Kidney (tissue), 14 donors: ENCODE data around the gene AKAP13. TPM values are rescaled to one million over a fixed set of nuclear protein-coding genes. Genes with fewer than 3 reads are reported as not detected.

Experiments used
- DNase-seq, 5 donors: peaks; one replicate each; pipeline ENCODE4 v3.0.0-alpha.2; 2013 to 2020
- FAIRE-seq: peaks from 2 replicates; lab custom pipeline; 2012; peaks lifted over from hg19 to GRCh38; lab: Jason Lieb, UNC
- H3K27ac ChIP-seq, 2 donors: one replicate each; pipeline ENCODE4 v1.7.0; 2013; ENCODE audit warnings: low read depth in 2 of 2, low read length in 2 of 2, inconsistent platforms in 1 of 2
- H3K27me3 ChIP-seq: one replicate; pipeline ENCODE4 v1.7.1; 2013; ENCODE audit warnings: low read length, inconsistent platforms; ENCODE audit not compliant: control insufficient read depth, insufficient read depth
- H3K36me3 ChIP-seq, 3 donors: one replicate each; pipeline versions ENCODE4 v1.7.0 to v1.7.1; 2013; ENCODE audit warnings: low read length in 3 of 3, control low read depth in 1 of 3, inconsistent platforms in 1 of 3; ENCODE audit not compliant: insufficient read depth in 3 of 3, control insufficient read depth in 2 of 3
- H3K4me1 ChIP-seq, 3 donors: one replicate each; pipeline versions ENCODE4 v1.7.0 to v1.7.1; 2013; ENCODE audit warnings: low read length in 3 of 3, inconsistent platforms in 1 of 3, low read depth in 1 of 3; ENCODE audit not compliant: control insufficient read depth in 2 of 3, insufficient read depth in 2 of 3
- H3K4me3 ChIP-seq, 3 donors: one replicate each; pipeline versions ENCODE4 v1.7.0 to v1.8.1; 2013; ENCODE audit warnings: low read length in 3 of 3, control low read depth in 1 of 3, inconsistent platforms in 1 of 3
- H3K9ac ChIP-seq, 3 donors: one replicate each; pipeline versions ENCODE4 v1.7.0 to v1.7.1; 2013; ENCODE audit warnings: low read length in 3 of 3, control low read depth in 1 of 3, inconsistent platforms in 1 of 3
- H3K9me3 ChIP-seq, 3 donors: one replicate each; pipeline versions ENCODE4 v1.7.0 to v1.7.1; 2013; ENCODE audit warnings: low read length in 3 of 3, control low read depth in 1 of 3, inconsistent platforms in 1 of 3; ENCODE audit not compliant: control insufficient read depth in 2 of 3, insufficient read depth in 1 of 3
- intact Hi-C: fragments of 100-400 bp; cut with DNase I; formaldehyde crosslinking; loops from one replicate; pipeline ENCODE4 v1.11.1; 2022
- polyA plus RNA-seq: library from polyadenylated mRNA; stranded (reverse); fragments of 350-450 nt; fragmentation: Illumina TruSeq; extraction: RNeasy Lipid Tissue Mini Kit (QIAGEN cat#74804); gene quantifications from one replicate; pipeline ENCODE4 v1.2.3, GENCODE V29; 2014; ENCODE audit warnings: low read depth, low replicate concordance; ENCODE audit not compliant: insufficient read depth
- total RNA-seq: library from RNA; stranded (reverse); fragmentation: NEBNext Ultra II Directional; extraction: Animal tissue kit (Norgen Biotek cat#: 25700); gene quantifications from one replicate; pipeline ENCODE4 v1.2.1, GENCODE V29; 2021
- TF ChIP-seq, protein P1 (sequence below): IDR thresholded peaks from 3 replicates; pipeline ENCODE4 v1.5.1; 2012; ENCODE audit warnings: mild to moderate bottlenecking, moderate library complexity, borderline replicate concordance; ENCODE audit not compliant: insufficient read depth; ENCODE audit errors: extremely low read depth
- donor health status: control.
- donor health status: control.
- donor health status: control.
- donor health status: control.
- donor health status: control.
- donor health status: DM: yes; HTN: yes; CAD: no.
- donor health status: Normal renal cell carcinoma (clear cell type).

AKAP13 gene
- total and polyA plus RNA-seq, 2 donors from 2014 or later = 18.8 to 174 TPM

DNA sequence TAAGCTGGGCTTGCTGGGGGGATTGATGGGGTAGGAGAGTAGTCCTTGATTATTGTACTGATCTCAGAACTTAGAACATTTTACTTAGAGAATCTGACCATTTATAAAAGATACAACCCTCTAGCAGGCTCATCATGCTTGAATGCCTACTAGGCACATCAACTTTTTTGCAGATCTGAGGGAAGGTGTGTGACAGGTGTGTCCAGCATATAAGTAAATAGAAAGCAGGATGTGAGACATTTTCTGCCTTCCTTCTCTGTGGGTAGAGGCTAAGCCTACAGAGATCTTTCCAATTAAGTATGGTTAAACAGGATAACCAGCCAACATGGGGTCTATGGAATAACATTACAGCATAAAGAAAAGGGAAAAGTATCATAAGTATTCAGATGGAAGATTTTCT lies 159.1 kb downstream of the AKAP13 start:
- DNase-seq = no peak
- Histone ChIP-seq H3K9me3 (no peaks in the 10 kb centered on the region), H3K27ac (no peak overlapping the region), H3K4me3 (no peak overlapping the region), H3K27me3 (no peaks in the 10 kb centered on the region), H3K9ac (no peak overlapping the region), H3K36me3 (no peaks in the 10 kb centered on the region), H3K4me1 (peaks cover 0 to 7% (median 0%) of the 10 kb centered on the region in 3 donors)
- TF ChIP-seq, protein P1, sequence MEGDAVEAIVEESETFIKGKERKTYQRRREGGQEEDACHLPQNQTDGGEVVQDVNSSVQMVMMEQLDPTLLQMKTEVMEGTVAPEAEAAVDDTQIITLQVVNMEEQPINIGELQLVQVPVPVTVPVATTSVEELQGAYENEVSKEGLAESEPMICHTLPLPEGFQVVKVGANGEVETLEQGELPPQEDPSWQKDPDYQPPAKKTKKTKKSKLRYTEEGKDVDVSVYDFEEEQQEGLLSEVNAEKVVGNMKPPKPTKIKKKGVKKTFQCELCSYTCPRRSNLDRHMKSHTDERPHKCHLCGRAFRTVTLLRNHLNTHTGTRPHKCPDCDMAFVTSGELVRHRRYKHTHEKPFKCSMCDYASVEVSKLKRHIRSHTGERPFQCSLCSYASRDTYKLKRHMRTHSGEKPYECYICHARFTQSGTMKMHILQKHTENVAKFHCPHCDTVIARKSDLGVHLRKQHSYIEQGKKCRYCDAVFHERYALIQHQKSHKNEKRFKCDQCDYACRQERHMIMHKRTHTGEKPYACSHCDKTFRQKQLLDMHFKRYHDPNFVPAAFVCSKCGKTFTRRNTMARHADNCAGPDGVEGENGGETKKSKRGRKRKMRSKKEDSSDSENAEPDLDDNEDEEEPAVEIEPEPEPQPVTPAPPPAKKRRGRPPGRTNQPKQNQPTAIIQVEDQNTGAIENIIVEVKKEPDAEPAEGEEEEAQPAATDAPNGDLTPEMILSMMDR = no peak
- no peak for FAIRE-seq
- intact Hi-C loops = no loop called here

DNA sequence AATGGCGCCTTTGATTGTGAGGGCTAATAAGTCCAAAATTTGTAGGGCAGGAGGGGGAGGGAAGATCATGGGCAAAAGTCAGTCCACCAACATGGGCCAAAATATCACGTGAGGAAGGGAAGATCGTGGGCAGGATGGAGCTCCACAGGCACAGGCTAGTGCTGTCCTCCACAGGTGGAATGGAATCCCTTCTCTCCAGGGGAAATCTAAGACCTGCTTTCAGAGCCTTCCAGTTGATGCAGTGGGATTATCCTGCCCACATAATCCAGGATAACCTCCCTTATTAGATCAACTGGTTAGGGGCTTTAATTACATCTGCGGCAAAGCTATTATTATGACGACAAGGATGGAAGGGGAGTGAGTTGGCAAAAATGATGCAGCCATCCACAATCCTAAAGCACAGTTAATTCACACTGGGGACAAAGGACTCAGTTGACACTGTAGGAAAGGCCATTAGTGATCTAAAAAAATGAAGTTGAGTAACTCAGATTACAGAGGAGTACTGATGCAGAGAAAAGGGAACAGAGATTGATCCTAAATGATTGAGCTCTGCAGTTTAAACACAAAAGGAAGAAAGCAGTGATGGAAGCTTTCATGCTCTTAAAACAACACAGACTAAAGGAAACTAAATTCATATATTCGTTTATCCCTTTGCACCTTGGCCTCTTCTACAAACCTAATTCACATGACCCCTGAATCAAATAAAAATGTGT lies 159.8 kb downstream of the AKAP13 start:
- H3K36me3 ChIP-seq = no peaks in the 10 kb centered on the region
- peaks cover 0 to 7% (median 0%) of the 10 kb centered on the region in 3 donors for H3K4me1 ChIP-seq
- H3K27me3 ChIP-seq = no peaks in the 10 kb centered on the region
- H3K9me3 ChIP-seq = no peaks in the 10 kb centered on the region
- TF ChIP-seq, protein P1 = no peak
- FAIRE-seq (no peak), DNase-seq (no peak)
- intact Hi-C loops = no loop called here
- H3K27ac ChIP-seq = no peak overlapping the region
- no peak overlapping the region for H3K4me3 ChIP-seq
- H3K9ac ChIP-seq = no peak overlapping the region

DNA sequence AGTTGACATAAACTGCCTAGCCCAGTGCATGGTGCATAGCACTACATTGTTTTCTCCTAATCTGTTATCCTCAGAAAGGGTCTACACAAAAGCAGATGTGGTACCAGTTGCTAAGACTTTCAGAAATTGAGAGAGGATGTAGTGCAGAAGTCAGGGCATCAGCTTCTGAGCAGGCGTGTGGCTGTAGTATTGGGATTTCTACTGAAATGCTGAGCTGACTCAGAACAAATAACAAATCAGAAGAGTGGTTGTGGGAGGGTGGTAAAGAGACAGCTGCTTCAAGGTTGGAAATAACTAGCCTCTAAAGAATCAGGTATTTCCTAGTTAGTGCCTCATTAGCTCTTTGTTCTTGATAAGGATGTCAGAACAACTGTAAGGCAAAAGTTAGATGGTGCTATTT lies 161.3 kb downstream of the AKAP13 start:
- no peaks in the 10 kb centered on the region for H3K36me3 ChIP-seq
- no peak overlapping the region for H3K27ac ChIP-seq
- DNase-seq (no peak), FAIRE-seq (no peak)
- peaks cover 0 to 7% (median 0%) of the 10 kb centered on the region in 3 donors for H3K4me1 ChIP-seq
- no peaks in the 10 kb centered on the region for H3K27me3 ChIP-seq
- no peaks in the 10 kb centered on the region for H3K9me3 ChIP-seq
- H3K9ac ChIP-seq = no peak overlapping the region
- no peak overlapping the region for H3K4me3 ChIP-seq
- intact Hi-C loops = no loop called here
- TF ChIP-seq, protein P1 = no peak

DNA sequence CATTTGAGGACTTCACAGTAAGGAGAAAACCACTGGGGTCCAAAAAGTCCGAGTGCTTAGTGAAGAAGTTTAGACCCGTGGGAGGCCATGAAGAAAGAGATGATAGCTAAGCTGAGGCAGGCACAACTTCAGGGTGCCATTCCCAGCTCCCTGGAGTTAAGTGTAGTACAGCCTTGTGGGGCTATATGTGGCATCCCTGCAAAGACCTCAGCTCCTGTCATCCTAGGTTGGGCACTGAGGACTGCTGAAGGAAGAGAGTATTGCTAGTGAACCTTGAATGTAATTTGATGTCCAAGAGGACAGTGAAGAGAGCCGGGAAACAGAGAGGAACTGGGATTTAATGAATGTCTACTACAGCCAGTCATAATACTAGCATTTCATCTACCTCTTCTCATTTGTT lies 162.1 kb downstream of the AKAP13 start:
- no peaks in the 10 kb centered on the region for H3K36me3 ChIP-seq

More for the DNA sequence above, 162.1 kb downstream of the AKAP13 start:
- intact Hi-C loops = no loop called here
- TF ChIP-seq, protein P1 = no peak
- Histone ChIP-seq H3K4me1 (peaks cover 0 to 7% (median 0%) of the 10 kb centered on the region in 3 donors), H3K4me3 (no peak overlapping the region), H3K9me3 (no peaks in the 10 kb centered on the region), H3K27me3 (no peaks in the 10 kb centered on the region), H3K9ac (no peak overlapping the region), H3K27ac (no peak overlapping the region)
- FAIRE-seq (no peak), DNase-seq (no peak)
